ENCODE measurements around the gene ANTXR2.

DNA sequence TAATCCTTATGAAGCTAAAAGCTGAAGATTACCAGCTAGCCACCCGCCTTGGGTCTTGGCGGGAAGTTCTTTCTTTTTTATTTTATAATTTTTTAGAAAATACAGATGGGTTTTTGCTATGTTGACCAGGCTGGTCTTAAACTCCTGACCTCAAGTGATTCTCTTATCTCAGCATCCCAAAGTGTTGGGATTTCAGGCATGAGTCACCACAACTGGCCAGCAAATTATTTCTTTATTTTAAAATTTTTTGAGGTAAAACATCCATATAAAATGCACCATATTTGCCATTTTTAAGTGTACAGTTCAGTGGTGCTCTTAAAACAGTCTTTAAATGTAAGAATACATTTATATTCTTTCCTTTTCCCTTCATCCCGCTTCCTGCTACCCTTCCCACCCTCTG lies 40.6 kb upstream of the ANTXR2 start:
- TF ChIP-seq, protein P1, sequence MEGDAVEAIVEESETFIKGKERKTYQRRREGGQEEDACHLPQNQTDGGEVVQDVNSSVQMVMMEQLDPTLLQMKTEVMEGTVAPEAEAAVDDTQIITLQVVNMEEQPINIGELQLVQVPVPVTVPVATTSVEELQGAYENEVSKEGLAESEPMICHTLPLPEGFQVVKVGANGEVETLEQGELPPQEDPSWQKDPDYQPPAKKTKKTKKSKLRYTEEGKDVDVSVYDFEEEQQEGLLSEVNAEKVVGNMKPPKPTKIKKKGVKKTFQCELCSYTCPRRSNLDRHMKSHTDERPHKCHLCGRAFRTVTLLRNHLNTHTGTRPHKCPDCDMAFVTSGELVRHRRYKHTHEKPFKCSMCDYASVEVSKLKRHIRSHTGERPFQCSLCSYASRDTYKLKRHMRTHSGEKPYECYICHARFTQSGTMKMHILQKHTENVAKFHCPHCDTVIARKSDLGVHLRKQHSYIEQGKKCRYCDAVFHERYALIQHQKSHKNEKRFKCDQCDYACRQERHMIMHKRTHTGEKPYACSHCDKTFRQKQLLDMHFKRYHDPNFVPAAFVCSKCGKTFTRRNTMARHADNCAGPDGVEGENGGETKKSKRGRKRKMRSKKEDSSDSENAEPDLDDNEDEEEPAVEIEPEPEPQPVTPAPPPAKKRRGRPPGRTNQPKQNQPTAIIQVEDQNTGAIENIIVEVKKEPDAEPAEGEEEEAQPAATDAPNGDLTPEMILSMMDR (IDR thresholded peaks at IDR 0.05; ENCODE audit: low read depth, low read length), result no peak
- no peak for TF ChIP-seq POLR2A (IDR thresholded peaks at IDR 0.05; ENCODE audit: extremely low read depth, insufficient read length)
- no peak for TF ChIP-seq MYC (IDR thresholded peaks at IDR 0.05; ENCODE audit: low read depth, low read length)
- TF ChIP-seq, protein P2, sequence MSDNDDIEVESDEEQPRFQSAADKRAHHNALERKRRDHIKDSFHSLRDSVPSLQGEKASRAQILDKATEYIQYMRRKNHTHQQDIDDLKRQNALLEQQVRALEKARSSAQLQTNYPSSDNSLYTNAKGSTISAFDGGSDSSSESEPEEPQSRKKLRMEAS (IDR thresholded peaks at IDR 0.05; ENCODE audit: low read depth, low read length), result no peak
